H1 (cell line): Measurements from ENCODE around the gene NCAPG2. TPM values are rescaled to one million over a fixed set of nuclear protein-coding genes. Genes with fewer than 3 reads are reported as not detected.

Experiments used
- CTCF ChIA-PET: fragments of 300-600 bp; sonication (Branson Sonifier 250); formaldehyde crosslinking; loops from one replicate; lab custom pipeline; 2021; ENCODE audit not compliant: partially characterized antibody; lab: Charles Lee
- POLR2A ChIA-PET: fragments of 300-600 bp; sonication (Branson Sonifier 250); formaldehyde crosslinking; loops from one replicate; lab custom pipeline; 2021; ENCODE audit warnings: inconsistent platforms; ENCODE audit not compliant: partially characterized antibody; lab: Charles Lee
- DNase-seq, 2 experiments: peaks; one replicate each; pipeline versions ENCODE4 v3.0.0 to v3.0.0-alpha.2; 2010 to 2022; ENCODE audit warnings: low spot score in 2 of 2, low read depth in 1 of 2, mixed read lengths in 1 of 2
- FAIRE-seq: peaks from 2 replicates; lab custom pipeline; 2011; peaks lifted over from hg19 to GRCh38; lab: Jason Lieb, UNC
- H2AFZ ChIP-seq: 2 replicates; pipeline ENCODE4 v1.8.1; 2012; ENCODE audit warnings: low read length, inconsistent platforms
- H2AK5ac ChIP-seq: 2 replicates; pipeline ENCODE4 v1.6.1; 2013; ENCODE audit warnings: low read depth, low read length
- H2BK120ac ChIP-seq: replicated peaks from 2 replicates; pipeline ENCODE3; 2013; ENCODE audit warnings: low read depth, low read length, inconsistent platforms
- H2BK12ac ChIP-seq: 2 replicates; pipeline ENCODE4 v1.6.1; 2013; ENCODE audit warnings: low read depth, low read length
- H2BK15ac ChIP-seq: 2 replicates; pipeline ENCODE4 v1.6.1; 2013; ENCODE audit warnings: low read length
- H2BK20ac ChIP-seq: 2 replicates; pipeline ENCODE4 v1.6.1; 2013; ENCODE audit warnings: low read length
- H2BK5ac ChIP-seq: 2 replicates; pipeline ENCODE4 v1.6.1; 2013; ENCODE audit warnings: low read depth, low read length
- H3K14ac ChIP-seq: 2 replicates; pipeline ENCODE4 v1.6.1; 2013; ENCODE audit warnings: inconsistent platforms; ENCODE audit not compliant: insufficient read length
- H3K18ac ChIP-seq: 2 replicates; pipeline ENCODE4 v1.6.1; 2013; ENCODE audit warnings: low read length; ENCODE audit errors: extremely low read depth
- H3K23ac ChIP-seq: 2 replicates; pipeline ENCODE4 v1.6.1; 2013; ENCODE audit warnings: inconsistent platforms; ENCODE audit not compliant: insufficient read length
- H3K23me2 ChIP-seq: 2 replicates; pipeline ENCODE4 v1.6.1; 2013; ENCODE audit warnings: low read depth, low read length
- H3K27ac ChIP-seq: 2 replicates; pipeline ENCODE4 v1.6.1; 2011; ENCODE audit warnings: low read depth, low read length, inconsistent platforms
- H3K27me3 ChIP-seq, 4 experiments: replicated peaks in 1 of 4; 1 replicate in 1 of 4; 2 replicates in 3 of 4; pipeline versions ENCODE4 v1.6.1 to v1.8.1; 2011 to 2013; ENCODE audit warnings: low read length in 3 of 4, mild to moderate bottlenecking in 3 of 4, inconsistent platforms in 2 of 4, mixed read lengths in 2 of 4, moderate library complexity in 1 of 4; ENCODE audit not compliant: control insufficient read depth in 3 of 4, insufficient read depth in 3 of 4; ENCODE audit errors: extremely low read depth in 1 of 4
- H3K36me3 ChIP-seq, 4 experiments: 2 replicates each; pipeline versions ENCODE4 v1.6.1 to v1.8.1; 2011 to 2013; ENCODE audit warnings: mild to moderate bottlenecking in 4 of 4, low read length in 3 of 4, moderate library complexity in 2 of 4, control low read depth in 1 of 4, inconsistent platforms in 1 of 4; ENCODE audit not compliant: insufficient read depth in 4 of 4, control insufficient read depth in 2 of 4
- H3K4ac ChIP-seq: replicated peaks from 2 replicates; pipeline ENCODE3; 2013; ENCODE audit warnings: low read length, low read depth, mixed read lengths, inconsistent platforms; ENCODE audit not compliant: insufficient read length
- H3K4me1 ChIP-seq, 4 experiments: replicated peaks in 1 of 4; 1 replicate in 1 of 4; 2 replicates in 3 of 4; pipeline versions ENCODE4 v1.6.1 to v1.8.1; 2011 to 2013; ENCODE audit warnings: low read length in 3 of 4, inconsistent platforms in 2 of 4, mixed read lengths in 1 of 4; ENCODE audit not compliant: insufficient read depth in 4 of 4, control insufficient read depth in 3 of 4
- H3K4me2 ChIP-seq, 2 experiments: 2 replicates each; pipeline versions ENCODE4 v1.6.1 to v1.8.1; 2011 to 2013; ENCODE audit warnings: low read depth in 2 of 2, low read length in 2 of 2, control low read depth in 1 of 2, inconsistent platforms in 1 of 2, mild to moderate bottlenecking in 1 of 2; ENCODE audit not compliant: insufficient read depth in 1 of 2
- H3K4me3 ChIP-seq, 4 experiments: fragments of 200-600, 300-600 bp in 1 of 4; sonication (generic), shearing (Covaris generic), sonication (Bioruptor Twin) in 1 of 4; 2 replicates each; pipeline versions ENCODE4 v1.5.1 to v1.8.1; 2011 to 2016; ENCODE audit warnings: low read length in 4 of 4, low read depth in 3 of 4, control low read depth in 2 of 4, inconsistent platforms in 2 of 4, mild to moderate bottlenecking in 2 of 4, mixed read lengths in 1 of 4, moderate library complexity in 1 of 4; ENCODE audit not compliant: insufficient read depth in 2 of 4; ENCODE audit errors: extremely low read depth in 1 of 4
- H3K56ac ChIP-seq: replicated peaks from 2 replicates; pipeline ENCODE3; 2013; ENCODE audit warnings: low read depth, mild to moderate bottlenecking, mixed read lengths, low read length, inconsistent platforms; ENCODE audit not compliant: insufficient read length
- H3K79me1 ChIP-seq: 2 replicates; pipeline ENCODE4 v1.6.1; 2013; ENCODE audit warnings: low read depth, low read length, control low read depth
- H3K79me2 ChIP-seq, 2 experiments: 2 replicates each; pipeline versions ENCODE4 v1.6.1 to v1.8.1; 2012 to 2013; ENCODE audit warnings: low read length in 2 of 2, mild to moderate bottlenecking in 2 of 2, inconsistent platforms in 1 of 2; ENCODE audit not compliant: insufficient read depth in 2 of 2, control insufficient read depth in 1 of 2
- H3K9ac ChIP-seq, 4 experiments: replicated peaks in 1 of 4; 1 replicate in 1 of 4; 2 replicates in 3 of 4; pipeline versions ENCODE4 v1.6.1 to v1.8.1; 2011 to 2013; ENCODE audit warnings: low read depth in 3 of 4, low read length in 3 of 4, control low read depth in 2 of 4, mild to moderate bottlenecking in 2 of 4, moderate library complexity in 2 of 4, inconsistent platforms in 1 of 4; ENCODE audit errors: extremely low read depth in 1 of 4
- H3K9me3 ChIP-seq, 2 experiments: 2 replicates each; pipeline versions ENCODE4 v1.6.1 to v1.8.1; 2012 to 2013; ENCODE audit warnings: mild to moderate bottlenecking in 2 of 2, moderate library complexity in 2 of 2, control low read depth in 1 of 2, inconsistent platforms in 1 of 2, low read depth in 1 of 2, low read length in 1 of 2, mixed read lengths in 1 of 2; ENCODE audit not compliant: insufficient read depth in 2 of 2
- H4K20me1 ChIP-seq, 2 experiments: replicated peaks in 1 of 2; 2 replicates each; pipeline versions ENCODE3 to v1.8.1; 2011 to 2013; ENCODE audit warnings: inconsistent platforms in 2 of 2, low read length in 2 of 2, mild to moderate bottlenecking in 1 of 2; ENCODE audit not compliant: insufficient read depth in 2 of 2, control insufficient read depth in 1 of 2
- H4K5ac ChIP-seq: 2 replicates; pipeline ENCODE4 v1.6.1; 2013; ENCODE audit warnings: low read length, low read depth, mixed read lengths, inconsistent platforms; ENCODE audit not compliant: insufficient read length
- H4K8ac ChIP-seq: 2 replicates; pipeline ENCODE4 v1.8.0; 2013; ENCODE audit warnings: mild to moderate bottlenecking, moderate library complexity, low read length, inconsistent platforms; ENCODE audit not compliant: insufficient read depth; ENCODE audit errors: extremely low read depth
- H4K91ac ChIP-seq: replicated peaks from 2 replicates; pipeline ENCODE3; 2013; ENCODE audit warnings: low read length, mixed read lengths, inconsistent platforms; ENCODE audit not compliant: insufficient read length
- BACH1 ChIP-seq: IDR thresholded peaks from 2 replicates; pipeline ENCODE4 v1.6.1; 2012; ENCODE audit warnings: low read length, improper control_type of control experiment
- E2F6 ChIP-seq: IDR thresholded peaks from 2 replicates; pipeline ENCODE4 v1.6.1; 2012; ENCODE audit warnings: inconsistent platforms
- GABPA ChIP-seq: IDR thresholded peaks from 2 replicates; pipeline ENCODE4 v1.6.1; 2011; ENCODE audit warnings: mild to moderate bottlenecking, low read length, moderate library complexity, borderline replicate concordance; ENCODE audit not compliant: insufficient read depth
- NANOG ChIP-seq: IDR thresholded peaks from 2 replicates; pipeline ENCODE4 v1.6.1; 2011; ENCODE audit warnings: low read length, low read depth, mild to moderate bottlenecking, inconsistent platforms; ENCODE audit not compliant: insufficient read depth, poor library complexity, severe bottlenecking
- RBBP5 ChIP-seq: IDR thresholded peaks from 2 replicates; pipeline ENCODE4 v1.7.1; 2012; ENCODE audit warnings: low read depth, mild to moderate bottlenecking, inconsistent platforms, low read length, moderate library complexity, borderline replicate concordance
- SP2 ChIP-seq: IDR thresholded peaks from 2 replicates; pipeline ENCODE4 v1.6.1; 2012; ENCODE audit warnings: mild to moderate bottlenecking, low read length, inconsistent platforms
- WGBS, 2 experiments: shearing (Covaris generic) in 1 of 2; methylation state at CpG; one replicate each; pipeline versions ENCODE4 v1.1.6 to v1.1.7; 2013 to 2015; ENCODE audit warnings: low lambda C conversion rate in 2 of 2, mixed read lengths in 2 of 2, inconsistent platforms in 1 of 2, low coverage in 1 of 2, missing lambda C conversion rate in 1 of 2; ENCODE audit not compliant: insufficient replicate concordance in 2 of 2, insufficient coverage in 1 of 2, insufficient read length in 1 of 2; ENCODE audit errors: extremely low coverage in 1 of 2, missing lambda C conversion rate in 1 of 2; 5-methylcytosine and 5-hydroxymethylcytosine counted together
- polyA plus RNA-seq, 7 experiments: library from polyadenylated mRNA; depleted of rRNA in 3 of 7; stranded (reverse) in 5 of 7; unstranded in 2 of 7; fragments of >200 nt in 5 of 7; fragments of 200-250 nt in 2 of 7; gene quantifications; 1 replicate in 5 of 7; 2 replicates in 1 of 7; 4 replicates in 1 of 7; pipeline versions ENCODE4 v1.2.1 to v1.2.3, GENCODE V29; 2011 to 2013; ENCODE audit warnings: missing spikeins in 2 of 7, mixed read lengths in 2 of 7
- total RNA-seq: library from RNA; stranded (reverse); fragmentation: NEBNext Ultra II Directional; extraction: Animal tissue kit (Norgen Biotek cat#: 25700); gene quantifications from 2 replicates; pipeline ENCODE4 v1.2.1, GENCODE V29; 2021

Gene NCAPG2
- total and polyA plus RNA-seq, 2 of the 8 experiments (the other 6 are each of a cell fraction or from before 2014, with no cell fraction given), result 49.9 to 119 TPM

- Histone ChIP-seq H3K9ac (no peak overlapping the region), H4K20me1 (peaks cover 21 to 23% of the 10 kb centered on the region in 2 experiments), H3K4ac (no peak overlapping the region), H2AFZ (no peak overlapping the region), H3K4me3 (no peak overlapping the region), H3K27me3 (no peaks in the 10 kb centered on the region), H2BK20ac (no peak overlapping the region), H2AK5ac (no peak overlapping the region), H2BK5ac (no peak overlapping the region), H4K8ac (no peak overlapping the region), H3K9me3 (no peaks in the 10 kb centered on the region), H4K91ac (no peak overlapping the region), H2BK15ac (no peak overlapping the region), H3K27ac (no peak overlapping the region), H3K23me2 (no peaks in the 10 kb centered on the region), H3K79me2 (peaks cover 12 to 68% of the 10 kb centered on the region in 2 experiments), H3K79me1 (peaks cover 19% of the 10 kb centered on the region), H3K23ac (no peak overlapping the region), H3K4me1 (no peaks in the 10 kb centered on the region), H2BK120ac (no peak overlapping the region), H3K4me2 (no peak overlapping the region), H2BK12ac (no peak overlapping the region), H3K56ac (no peak overlapping the region), H4K5ac (no peak overlapping the region), H3K14ac (no peak overlapping the region), H3K18ac (no peak overlapping the region), H3K36me3 (peaks cover 15 to 78% (median 59%) of the 10 kb centered on the region in 4 experiments)
- FAIRE-seq, result no peak
- 94% methylated on average over 6 of the region's 6 CpGs; no CpG with 5 or more reads in 1 of the 2 experiments for WGBS, 2 experiments
- DNase-seq, result no peak
- no peak for TF ChIP-seq RBBP5
- no peak for TF ChIP-seq SP2
- TF ChIP-seq NANOG, result no peak
- TF ChIP-seq GABPA, result no peak
- no peak for TF ChIP-seq E2F6
- no peak for TF ChIP-seq BACH1
- ChIA-PET CTCF (interaction anchor here (0.6 to 2.6 kb wide), 4 partner anchors 31 to 47 kb away, joined by 3 to 16 read pairs (median 12); no protein-coding TSS in a partner anchor), POLR2A (interaction anchor here (0.7 kb wide), 1 partner anchor 56 kb away, joined by 3 read pairs; no protein-coding TSS in a partner anchor)
These were observed 10.0 kb downstream of the NCAPG2 start for GRCh38 chr7:158694650-158695049.
